ENCODE results near the gene SEC14L2. TPM values are rescaled to one million over a fixed set of nuclear protein-coding genes. Genes with fewer than 3 reads are reported as not detected.
"Not testable (repeated sequence)": the region's sequence is repeated elsewhere in the genome, so short reads cannot be mapped to it uniquely, and the experiment has no call there.

Gene SEC14L2
- total and polyA plus RNA-seq, 3 donors from 2014 or later, result 2.2 to 4.7 (median 3.5) TPM

GRCh38 chr22:30441088-30441487, 44.3 kb downstream of the SEC14L2 start:
- TF ChIP-seq CTCF (IDR thresholded peaks at IDR 0.05) (no peak), POLR2A (IDR thresholded peaks at IDR 0.05) (no peak)
- peaks cover 8% of the 10 kb centered on the region for H3K4me1 ChIP-seq
- DNase-seq, result no peak
- 72 to 75% methylated on average over 8 to 9 of the region's 9 CpGs for WGBS, 2 donors
- intact Hi-C loops (cut with DNase I; ENCODE audit: low total_unique reads), result no loop called here
- no peaks in the 10 kb centered on the region for H3K36me3 ChIP-seq (ENCODE audit: low read depth, missing control alignments)
- no peak overlapping the region for H3K27ac ChIP-seq
- no peaks in the 10 kb centered on the region for H3K27me3 ChIP-seq
- H3K9me3 ChIP-seq, result no peaks in the 10 kb centered on the region
- H3K4me3 ChIP-seq, result no peak overlapping the region

- intact Hi-C loops (cut with DNase I; ENCODE audit: low total_unique reads), result no loop called here
- no peak overlapping the region for H3K27ac ChIP-seq
- no peaks in the 10 kb centered on the region for H3K9me3 ChIP-seq
- H3K27me3 ChIP-seq, result no peaks in the 10 kb centered on the region
- TF ChIP-seq CTCF (IDR thresholded peaks at IDR 0.05) (peak; percentile 77 to 88 (median 84)), POLR2A (IDR thresholded peaks at IDR 0.05) (no peak)
- 25 to 32% methylated on average over 11 of the region's 11 CpGs for WGBS, 2 donors
- H3K4me3 ChIP-seq, result no peak overlapping the region
- DNase-seq, result peak; percentile 77
- no peaks in the 10 kb centered on the region for H3K36me3 ChIP-seq (ENCODE audit: low read depth, missing control alignments)
- H3K4me1 ChIP-seq, result peaks cover 8% of the 10 kb centered on the region
These were observed 48.0 kb downstream of the SEC14L2 start for GRCh38 chr22:30444632-30445437.

GRCh38 chr22:30445438-30446145, 48.8 kb downstream of the SEC14L2 start:
- Histone ChIP-seq H3K4me3 (no peak overlapping the region), H3K27ac (no peak overlapping the region), H3K4me1 (peaks cover 8% of the 10 kb centered on the region), H3K27me3 (no peaks in the 10 kb centered on the region), H3K9me3 (no peaks in the 10 kb centered on the region), H3K36me3 (ENCODE audit: low read depth, missing control alignments) (no peaks in the 10 kb centered on the region)
- intact Hi-C loops (cut with DNase I; ENCODE audit: low total_unique reads), result no loop called here
- WGBS, 2 donors, result 23 to 43% methylated on average over 5 of the region's 5 CpGs
- DNase-seq, result no peak
- TF ChIP-seq CTCF (IDR thresholded peaks at IDR 0.05), result no peak
- no peak for TF ChIP-seq POLR2A (IDR thresholded peaks at IDR 0.05)

- H3K27ac ChIP-seq, result no peak overlapping the region
- H3K36me3 ChIP-seq (ENCODE audit: low read depth, missing control alignments), result no peaks in the 10 kb centered on the region
- no peaks in the 10 kb centered on the region for H3K27me3 ChIP-seq
- 79 to 86% methylated on average over 3 of the region's 3 CpGs for WGBS, 2 donors
- peaks cover 14% of the 10 kb centered on the region for H3K4me1 ChIP-seq
- no peak overlapping the region for H3K4me3 ChIP-seq
- no peak for DNase-seq
- H3K9me3 ChIP-seq, result no peaks in the 10 kb centered on the region
- TF ChIP-seq POLR2A (IDR thresholded peaks at IDR 0.05) (no peak), CTCF (IDR thresholded peaks at IDR 0.05) (no peak)
- intact Hi-C loops (cut with DNase I; ENCODE audit: low total_unique reads), result no loop called here
These were observed 50.8 kb downstream of the SEC14L2 start for GRCh38 chr22:30447656-30448055.

GRCh38 chr22:30451488-30451887, 54.7 kb downstream of the SEC14L2 start:
- peak; percentile 82 for DNase-seq
- H3K27me3 ChIP-seq; H3K9me3 ChIP-seq; intact Hi-C loops (cut with DNase I; ENCODE audit: low total_unique reads); H3K36me3 ChIP-seq (ENCODE audit: low read depth, missing control alignments); H3K4me1 ChIP-seq; H3K4me3 ChIP-seq: not testable (repeated sequence)
- peak overlapping the region; percentile 18 to 30 for H3K27ac ChIP-seq
- 34 to 37% methylated on average over 9 of the region's 9 CpGs for WGBS, 2 donors

All from testis (tissue), 3 donors.